ENCODE results near the gene SORCS2.

The SORCS2 gene

DNA sequence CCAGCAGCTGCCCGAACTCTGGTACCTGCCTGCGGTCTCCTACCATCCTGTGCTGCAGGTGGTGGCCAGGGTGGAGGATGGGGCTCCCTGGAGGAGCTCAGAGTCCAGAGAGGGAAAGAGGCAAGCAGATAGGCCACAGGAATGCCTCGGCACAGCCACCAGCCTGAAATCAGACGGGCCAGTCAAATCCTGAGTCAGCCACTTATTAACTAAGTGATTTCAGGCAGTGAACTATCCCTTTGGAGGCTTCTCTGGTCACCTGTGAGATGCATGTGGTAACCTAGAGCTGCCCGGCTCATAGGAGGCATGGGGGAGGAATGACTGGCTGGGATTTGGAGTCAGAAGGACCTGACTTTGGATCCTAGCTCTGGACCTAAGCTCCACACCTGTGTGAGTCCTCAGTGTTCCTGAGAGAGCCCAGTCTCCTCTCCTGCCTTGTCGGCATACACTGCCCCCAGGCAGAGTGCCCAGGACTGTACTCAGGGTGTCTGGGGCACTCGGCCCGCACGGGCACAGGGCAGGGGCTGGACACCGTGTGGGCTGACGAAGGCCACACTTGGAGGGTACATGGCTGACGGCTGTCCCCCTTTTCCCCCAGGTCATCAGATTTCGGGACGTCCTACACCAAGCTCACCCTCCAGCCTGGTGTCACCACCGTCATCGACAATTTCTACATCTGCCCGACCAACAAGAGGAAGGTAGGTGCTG lies 338.7 kb downstream of the SORCS2 start:
- no peak for DNase-seq (ENCODE audit: low spot score)

DNA sequence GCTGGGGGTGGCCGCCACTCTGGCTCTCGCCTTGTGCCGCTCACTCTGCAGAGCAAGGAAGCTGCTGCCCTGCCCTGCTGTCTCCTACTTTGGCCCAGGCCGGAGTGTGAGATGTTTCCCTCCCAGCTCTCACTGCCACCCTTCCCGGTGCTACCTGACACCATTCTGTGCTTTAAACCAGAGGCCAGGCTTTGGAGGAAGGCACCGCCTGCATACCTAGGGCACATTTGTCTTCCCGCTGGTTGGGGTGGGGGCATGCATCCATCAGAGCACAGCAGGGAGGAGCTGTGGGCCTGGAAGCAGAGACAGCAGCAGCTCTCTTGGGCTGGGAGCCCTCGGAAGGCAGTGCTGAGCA lies 339.3 kb downstream of the SORCS2 start:
- no peak for DNase-seq (ENCODE audit: low spot score)

DNA sequence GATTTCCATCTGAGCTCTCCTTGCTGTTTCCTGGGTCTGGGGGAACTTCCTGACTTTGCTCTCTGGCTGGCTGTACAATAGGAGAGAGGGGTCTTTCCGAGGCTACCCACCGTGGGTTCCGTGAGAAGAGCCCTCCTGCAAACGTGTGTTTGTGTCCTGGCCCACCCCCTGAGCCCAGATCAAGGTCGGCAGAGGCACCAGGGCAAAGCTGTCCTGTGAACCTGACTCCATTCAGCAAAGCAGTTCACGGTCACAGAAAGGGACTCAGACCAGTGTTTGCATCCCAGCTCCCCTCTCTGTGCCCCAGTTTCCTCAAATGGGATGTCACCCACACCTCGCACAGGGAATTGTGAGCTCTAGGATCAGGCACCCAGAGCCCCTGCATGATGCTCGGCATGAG lies 339.7 kb downstream of the SORCS2 start:
- no peak for DNase-seq (ENCODE audit: low spot score)

DNA sequence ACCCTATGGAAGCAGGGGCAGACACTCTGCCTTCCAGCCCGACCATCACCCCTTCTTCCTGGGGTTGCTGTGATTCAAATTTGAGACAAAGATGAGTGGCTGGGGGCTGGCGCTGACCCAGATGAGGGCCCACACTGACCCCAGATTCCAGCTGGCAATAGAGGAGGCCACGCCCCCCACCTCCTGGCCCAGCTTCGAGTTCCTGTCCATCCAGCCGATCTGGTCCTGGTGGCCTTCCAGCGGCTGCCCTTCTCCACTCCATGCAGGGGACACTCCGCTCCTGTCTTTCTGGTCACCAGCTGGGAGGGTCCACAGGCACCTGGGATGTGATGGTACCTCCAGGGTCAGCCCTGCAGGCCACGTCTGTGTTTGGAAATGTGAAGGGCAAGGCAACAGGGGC lies 340.9 kb downstream of the SORCS2 start:
- DNase-seq (ENCODE audit: low spot score): no peak

DNA sequence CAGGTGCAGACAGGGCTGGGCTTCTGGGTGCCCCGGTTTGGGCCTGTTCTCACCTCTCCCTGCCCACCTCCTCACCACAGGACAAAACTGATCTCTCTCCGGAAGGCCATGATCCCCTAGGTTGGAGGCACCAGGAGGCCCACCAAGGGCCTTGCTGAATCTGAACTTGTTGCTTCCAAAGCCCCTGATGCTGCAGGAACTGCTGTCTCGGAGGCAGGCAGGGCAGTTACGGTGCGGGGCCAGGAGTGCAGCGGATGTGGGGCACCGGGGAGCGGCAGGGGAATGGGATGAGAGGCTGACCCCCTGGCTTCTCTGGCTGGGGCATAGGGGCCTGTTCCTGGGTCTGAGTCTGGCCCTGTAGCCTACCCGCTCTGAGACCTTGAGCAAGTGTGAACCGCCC lies 342.8 kb downstream of the SORCS2 start:
- DNase-seq (ENCODE audit: low spot score): no peak

DNA sequence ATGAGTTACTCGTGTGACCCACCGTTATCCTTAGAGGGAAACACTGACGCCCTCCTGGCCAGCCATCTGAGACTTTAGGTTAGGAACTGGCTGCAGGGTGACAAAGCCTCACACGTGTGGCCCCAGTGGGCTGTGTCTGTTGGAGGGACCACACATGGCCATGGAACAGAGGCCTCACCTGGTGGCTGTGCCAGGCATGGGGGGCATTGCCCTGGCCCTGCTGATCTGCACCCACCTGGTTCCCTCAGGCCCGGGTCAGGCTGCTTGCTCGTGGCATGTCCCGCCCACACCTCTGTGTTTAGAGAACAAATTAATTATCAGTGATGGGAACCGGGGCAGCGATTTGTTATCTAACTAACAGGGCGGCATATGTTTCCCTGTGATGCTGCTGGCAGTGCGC lies 343.3 kb downstream of the SORCS2 start:
- no peak for DNase-seq (ENCODE audit: low spot score)

DNA sequence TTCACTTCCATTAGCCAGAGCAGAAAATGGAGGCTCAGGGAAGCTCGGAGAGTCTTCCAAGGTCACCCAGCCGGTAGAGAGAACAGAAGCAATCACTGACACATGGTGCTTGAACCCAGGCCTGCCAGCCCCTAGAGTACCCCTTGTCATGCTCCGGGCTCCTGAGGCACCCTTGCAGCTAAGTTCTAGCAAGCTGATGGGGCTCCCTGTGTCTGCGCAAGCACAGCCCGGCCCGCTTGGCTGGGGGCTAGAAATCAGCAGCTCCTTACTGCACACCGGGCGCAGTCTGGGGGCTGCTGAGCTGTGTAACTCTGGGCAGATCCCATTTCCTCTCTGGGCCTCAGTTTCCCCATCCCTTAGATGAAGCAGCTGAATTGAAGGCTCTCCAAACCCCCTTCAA lies 344.5 kb downstream of the SORCS2 start:
- DNase-seq (ENCODE audit: low spot score): no peak

DNA sequence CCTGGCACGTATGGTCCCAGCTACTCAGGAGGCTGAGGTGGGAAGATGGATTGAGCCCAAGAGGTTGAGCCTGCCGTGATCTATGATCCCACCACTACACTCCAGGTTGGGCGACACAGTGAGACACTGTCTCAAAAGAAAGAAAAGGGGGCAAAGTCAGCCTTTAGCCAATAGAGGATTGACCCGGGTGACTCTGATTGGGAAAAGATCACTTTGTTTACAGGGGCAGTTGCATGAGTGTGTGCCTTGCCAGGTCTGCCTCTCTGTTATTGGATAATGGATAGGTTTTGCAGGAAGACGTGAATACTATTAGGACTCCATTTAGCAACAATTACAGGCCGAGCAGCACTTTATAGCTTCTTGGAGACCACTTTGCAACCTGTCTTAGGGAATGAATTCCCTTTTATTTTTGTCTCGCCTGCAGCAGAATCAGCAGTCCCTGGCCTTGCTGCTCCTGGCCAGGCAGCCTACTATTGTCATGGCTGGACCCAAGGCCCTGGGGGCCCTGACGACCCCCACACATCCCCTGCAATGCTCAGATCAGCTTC lies 345.6 kb downstream of the SORCS2 start:
- DNase-seq (ENCODE audit: low spot score): no peak

DNA sequence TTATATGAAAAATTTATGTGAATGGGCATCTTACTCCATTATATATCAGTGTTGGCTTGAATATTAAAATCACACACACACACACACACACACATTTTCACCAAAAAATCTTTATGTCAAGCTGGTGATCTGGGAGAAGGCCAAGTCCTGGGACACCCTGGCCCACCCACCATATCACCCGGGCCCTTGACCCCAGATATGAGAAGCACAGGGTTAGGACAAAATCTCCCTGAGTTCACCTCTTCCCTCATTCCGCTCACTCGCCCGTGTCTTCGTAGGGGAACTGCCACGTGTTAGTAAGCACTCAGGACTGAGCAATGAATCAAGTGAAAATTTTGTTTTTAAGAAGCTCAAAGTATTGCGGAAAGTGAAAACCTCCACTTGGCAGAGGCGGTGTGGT lies 346.2 kb downstream of the SORCS2 start:
- no peak for DNase-seq (ENCODE audit: low spot score)

DNA sequence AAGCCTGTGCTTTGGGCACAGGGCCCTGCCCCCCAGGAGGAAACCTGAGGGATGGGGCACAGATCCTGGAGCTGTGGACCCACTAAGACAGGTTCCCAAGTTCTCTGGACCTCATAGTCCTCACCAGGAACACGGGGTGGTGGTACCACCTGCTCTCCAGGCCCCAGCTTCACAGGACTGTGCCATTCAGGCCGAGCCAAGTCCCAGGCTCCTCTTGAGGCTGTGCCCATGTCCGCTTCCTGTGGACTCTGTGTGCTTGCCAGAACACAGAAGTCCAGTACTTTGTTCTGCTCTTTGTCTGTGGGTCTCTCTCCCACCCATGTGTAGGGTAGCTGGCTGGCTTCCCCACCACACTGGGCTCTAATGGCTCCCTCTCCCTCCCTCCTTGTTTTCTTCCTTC lies 346.8 kb downstream of the SORCS2 start:
- DNase-seq (ENCODE audit: low spot score): no peak

DNA sequence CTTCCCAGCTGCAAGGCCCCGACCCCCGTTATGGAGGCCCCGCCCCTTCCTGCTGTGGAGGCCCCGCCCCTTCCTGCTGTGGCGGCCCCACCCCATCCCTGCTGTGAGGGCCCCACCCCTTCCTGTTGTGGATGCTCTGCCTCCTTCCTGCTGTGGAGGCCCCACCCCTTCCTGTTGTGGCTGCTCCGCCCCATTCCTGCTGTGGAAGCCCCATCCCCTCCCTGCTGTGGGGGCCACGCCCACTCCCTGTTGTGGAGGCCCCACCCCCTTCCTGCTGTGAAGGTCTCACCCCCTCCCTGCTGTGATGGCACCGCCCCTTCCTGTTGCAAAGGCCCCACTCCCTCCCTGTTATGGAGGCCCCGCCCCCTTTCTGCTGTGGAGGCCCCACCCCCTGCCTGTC lies 347.3 kb downstream of the SORCS2 start:
- DNase-seq (ENCODE audit: low spot score): no peak

DNA sequence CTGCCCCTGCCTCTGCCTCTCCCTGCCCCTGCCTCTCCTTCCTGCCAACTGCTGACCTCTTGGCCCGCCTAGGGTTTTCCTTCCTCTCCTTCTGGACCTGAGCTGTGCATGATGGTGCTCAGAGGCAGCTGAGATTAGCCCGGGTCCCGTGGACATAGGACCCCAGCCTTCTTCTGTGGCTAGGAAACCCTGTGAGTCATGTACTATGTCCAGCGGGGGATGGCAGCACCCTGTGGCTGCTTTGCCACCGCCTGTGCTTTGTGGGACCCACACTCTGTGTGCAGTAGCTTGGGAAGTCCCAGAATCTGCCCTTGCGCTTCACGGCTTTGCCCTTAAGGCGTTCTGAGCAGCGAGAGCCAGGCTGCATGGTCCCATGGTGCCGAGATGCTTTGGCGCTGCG lies 347.9 kb downstream of the SORCS2 start:
- DNase-seq (ENCODE audit: low spot score): no peak

DNA sequence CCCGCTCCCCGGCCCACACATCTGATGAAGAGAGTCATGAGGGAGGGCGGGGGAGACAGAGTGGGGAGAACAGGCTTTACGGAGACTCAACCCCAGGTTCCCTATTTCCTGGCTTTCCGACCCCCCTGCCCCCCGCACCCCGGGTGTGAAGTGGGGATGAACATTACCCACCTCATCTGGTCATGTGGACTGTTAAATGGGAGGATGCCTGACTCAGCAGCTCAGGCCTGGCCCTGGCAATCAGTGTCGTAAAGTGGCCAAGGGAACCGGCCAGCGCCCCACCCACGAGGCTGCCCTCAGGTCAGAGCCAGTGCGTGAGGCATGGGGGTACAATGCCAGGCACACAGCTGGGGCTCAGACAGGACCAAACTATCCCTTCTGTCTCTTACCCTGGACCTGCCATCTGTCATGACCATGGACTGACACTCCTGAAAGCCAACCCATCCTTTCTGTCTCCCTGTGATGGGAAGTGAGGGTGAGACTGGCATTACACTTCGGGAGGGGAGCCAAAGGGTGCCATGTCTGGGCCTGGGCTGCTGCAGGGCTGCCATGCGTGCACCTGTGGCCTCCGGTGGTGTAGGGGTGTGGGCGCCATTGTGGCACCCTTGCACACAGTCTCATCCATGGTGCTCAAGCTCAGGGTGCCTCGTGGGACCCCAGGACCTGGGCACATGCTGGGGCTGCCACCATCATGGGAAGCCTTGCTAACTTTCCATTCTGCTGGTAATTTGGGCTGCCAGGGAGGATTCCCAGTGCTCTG lies 348.5 kb downstream of the SORCS2 start:
- DNase-seq (ENCODE audit: low spot score): no peak

DNA sequence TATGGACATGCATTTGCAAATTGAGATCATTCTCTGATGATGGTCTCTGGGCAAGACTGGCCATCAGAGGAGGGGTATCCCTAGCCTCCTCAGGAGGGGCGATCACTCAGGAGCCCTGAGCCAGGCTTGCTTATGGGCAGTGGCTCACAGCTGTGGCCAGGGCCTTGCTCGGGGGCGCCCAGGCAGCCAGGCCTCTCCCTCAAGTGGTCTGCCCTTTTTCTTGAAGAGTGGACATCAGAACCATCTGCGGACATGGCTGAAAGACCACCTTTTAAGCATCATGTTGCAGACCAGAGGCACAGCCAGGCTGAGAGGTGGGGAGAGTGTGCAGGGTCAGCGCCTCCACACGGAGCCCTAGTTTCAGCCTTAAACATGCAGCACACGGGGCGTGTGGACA lies 349.1 kb downstream of the SORCS2 start:
- DNase-seq (ENCODE audit: low spot score): no peak

DNA sequence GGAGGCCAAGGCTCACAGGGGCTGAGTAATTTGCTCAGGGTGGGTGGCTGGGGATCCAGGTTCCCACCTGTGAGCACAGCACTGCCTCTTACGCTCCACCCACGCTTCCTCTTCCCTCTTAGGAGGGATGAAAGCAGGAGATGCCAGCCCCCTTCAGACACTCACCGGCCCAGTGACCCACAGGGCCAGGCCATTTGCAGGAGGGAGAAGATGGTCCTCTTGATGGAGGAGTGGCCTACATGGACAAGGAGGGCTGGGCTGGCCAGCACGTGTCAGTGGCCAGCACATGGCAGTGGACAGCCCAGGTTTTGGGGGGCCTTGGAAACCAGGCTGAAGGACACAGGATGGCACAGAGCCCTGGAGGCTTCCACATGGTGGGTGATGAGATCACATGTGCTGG lies 350.4 kb downstream of the SORCS2 start:
- no peak for DNase-seq (ENCODE audit: low spot score)

DNA sequence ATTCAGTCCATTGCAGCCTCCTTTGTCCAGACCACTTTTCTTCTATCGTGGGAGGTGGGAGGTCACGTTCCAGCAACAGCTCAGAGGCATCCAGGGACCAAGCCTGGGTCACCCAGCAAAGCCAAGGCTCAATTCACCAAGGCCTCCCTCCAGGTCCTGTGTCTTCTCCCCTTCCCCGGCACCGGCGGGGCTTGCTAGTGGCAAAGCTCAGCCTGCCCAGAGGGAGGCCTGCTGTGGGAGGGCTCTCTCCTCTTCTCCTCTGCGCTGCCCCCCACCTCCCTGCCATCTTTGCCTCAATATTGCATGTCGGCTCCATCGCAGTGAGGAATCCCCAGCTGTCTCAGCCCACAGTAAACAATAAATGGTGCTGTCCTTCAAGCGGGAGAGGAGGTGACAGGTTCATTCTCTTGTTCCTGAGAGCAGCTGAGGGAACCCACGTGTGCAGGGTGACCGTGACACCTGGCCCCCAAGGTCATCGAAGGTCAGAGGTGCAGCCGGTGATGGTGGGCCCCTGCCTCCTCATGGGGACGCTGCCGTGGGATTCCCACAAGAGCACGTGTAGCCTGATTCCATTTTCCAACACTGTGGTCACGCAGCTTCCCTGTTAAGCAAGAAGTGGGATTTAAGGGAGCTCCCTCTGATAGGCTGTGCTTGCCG lies 353.9 kb downstream of the SORCS2 start:
- no peak for DNase-seq (ENCODE audit: low spot score)

DNA sequence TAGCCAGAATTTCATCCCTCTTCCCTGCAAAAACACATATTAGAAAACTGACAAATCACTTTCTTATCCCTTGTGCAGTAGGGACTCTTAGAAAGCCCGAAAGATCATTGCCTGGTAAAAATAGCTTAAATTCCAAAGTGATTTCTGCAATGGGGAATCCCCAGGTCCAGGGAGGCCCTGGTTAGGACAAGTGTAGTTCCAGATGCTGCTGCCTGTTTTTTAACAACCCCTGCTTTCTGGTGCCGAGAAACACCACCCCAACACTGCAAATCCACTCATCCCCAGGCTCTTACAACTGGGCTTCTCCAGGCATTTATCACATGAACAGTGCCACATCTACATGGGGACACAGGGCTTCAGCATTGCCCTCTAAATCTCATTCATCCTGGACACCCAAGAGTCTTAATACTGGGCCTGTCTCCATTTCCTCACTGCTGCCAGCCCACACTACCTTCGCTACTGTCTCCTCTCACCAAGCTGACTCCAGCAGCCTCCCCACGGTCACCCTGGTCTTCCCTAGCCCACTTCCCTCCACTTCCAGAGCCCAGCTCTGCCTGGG lies 354.6 kb downstream of the SORCS2 start:
- no peak for DNase-seq (ENCODE audit: low spot score)

DNA sequence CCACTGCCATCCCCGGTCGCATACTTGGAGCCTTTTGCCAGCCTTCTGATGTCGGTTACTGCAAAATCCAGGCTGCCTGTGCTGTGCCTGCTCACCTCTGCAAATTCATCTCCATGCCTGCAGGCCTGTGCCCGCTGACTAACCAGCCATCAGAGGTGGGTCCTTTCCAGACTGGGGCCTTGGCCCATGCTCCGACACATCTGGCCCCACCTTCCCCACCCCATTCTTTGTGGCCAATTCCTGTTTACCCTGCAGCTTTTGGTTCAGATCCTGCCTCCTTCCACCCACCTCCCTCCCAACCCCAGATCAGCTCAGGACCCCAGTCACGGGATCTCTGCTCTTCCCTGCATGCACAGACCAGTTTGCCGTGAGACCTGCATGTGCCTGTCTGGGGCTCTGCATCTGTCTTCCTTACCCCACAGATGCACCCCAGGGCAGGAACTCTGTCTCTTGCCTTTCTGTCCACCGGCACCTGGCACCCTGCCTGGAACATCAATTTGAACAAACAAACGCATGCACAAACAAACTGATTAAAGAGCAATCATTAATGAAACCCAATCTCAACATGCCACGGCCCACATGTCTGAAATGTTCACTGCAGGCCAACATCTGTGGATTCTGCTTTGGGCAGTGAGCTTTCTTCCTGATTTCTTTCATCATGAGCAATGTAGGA lies 355.2 kb downstream of the SORCS2 start:
- no peak for DNase-seq (ENCODE audit: low spot score)

DNA sequence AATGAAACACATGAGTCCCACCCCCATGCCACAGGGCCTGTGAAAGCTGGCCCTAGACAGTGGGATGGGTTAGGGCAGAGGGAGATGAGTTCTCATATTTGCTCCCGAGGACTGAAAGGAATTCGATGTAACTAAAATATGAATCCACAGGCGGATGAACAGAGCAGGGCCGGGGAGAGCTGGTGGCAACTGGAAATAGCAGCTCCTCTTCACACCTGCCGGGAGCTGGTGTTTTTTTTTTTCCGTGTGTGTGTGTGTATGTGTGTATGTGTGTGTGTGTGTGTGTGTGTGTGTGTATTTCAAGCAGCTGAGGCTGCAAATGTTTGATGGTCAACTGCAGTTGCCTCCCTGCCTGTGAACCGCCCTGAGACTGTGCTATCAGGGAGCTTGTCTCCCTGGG lies 357.5 kb downstream of the SORCS2 start:
- no peak for DNase-seq (ENCODE audit: low spot score)

DNA sequence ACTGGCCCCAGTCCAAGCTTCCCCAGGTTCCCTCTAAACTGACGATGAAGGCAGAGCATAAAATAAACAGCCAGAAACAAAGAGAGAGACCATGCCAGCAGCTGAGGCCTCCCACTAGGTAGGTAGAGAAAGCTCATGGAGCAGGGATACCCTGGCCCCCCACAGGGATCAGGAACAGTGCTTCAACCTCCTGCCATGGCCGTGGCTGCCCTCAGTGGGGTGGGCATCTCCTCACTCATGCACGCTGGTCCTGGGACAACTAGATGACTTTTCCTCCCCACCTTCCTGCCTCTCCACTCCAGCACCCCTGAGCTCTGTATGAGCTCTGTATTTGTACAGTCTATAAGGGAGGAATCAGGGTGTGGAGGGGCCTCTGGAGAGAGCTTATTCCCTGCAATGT lies 360.1 kb downstream of the SORCS2 start:
- no peak for DNase-seq (ENCODE audit: low spot score)

DNA sequence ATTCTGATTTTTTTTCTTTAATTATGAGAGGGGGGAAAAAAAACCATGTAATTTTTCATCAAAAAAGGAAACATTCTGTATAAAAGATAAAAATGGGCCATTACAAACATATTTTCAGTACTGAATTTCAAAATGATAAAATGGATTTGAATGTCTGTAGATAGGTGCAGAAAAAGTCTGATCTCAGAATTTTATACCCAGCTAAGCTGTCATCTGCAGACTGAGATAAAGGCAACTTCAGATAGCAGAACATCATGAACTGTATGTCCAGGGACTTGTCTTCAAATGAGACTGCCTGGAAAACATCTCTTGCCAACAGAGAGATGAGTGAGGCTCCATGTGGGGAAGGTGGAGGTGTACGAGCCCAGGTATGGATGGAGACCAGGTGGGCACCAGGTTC lies 360.9 kb downstream of the SORCS2 start:
- DNase-seq (ENCODE audit: low spot score): no peak

DNA sequence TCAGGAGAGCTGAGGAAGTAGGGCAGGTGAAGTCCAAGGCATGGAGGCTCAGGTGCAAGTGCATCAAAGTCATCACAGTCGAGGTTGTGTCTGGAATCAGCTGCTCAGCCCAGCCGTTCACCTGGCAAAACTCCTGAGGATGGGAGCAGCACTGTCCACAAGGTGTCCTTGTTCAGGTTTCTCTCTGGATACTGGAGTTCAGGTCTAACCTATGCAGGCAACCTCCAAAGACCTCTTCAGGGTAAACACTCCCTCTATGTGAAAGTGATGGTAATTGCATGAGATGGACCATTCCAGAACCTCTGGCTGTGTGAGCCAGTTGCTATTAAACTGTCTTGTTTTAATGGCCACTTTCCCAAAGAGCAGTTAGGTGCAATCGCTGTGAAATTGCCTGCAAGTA lies 362.6 kb downstream of the SORCS2 start:
- DNase-seq (ENCODE audit: low spot score): no peak

Measured in hematopoietic multipotent progenitor cell treated with erythropoietin and hydrocortisone succinate and interleukin-3 and kit ligand, for 15 days (in vitro differentiated cells).